Femur (tissue), 1 donor: ENCODE measurements around the gene FCHSD1.

ENCODE experiments used
- DNase-seq: peaks from one replicate; pipeline ENCODE4 v3.0.0-alpha.2; 2017

The FCHSD1 gene

DNA sequence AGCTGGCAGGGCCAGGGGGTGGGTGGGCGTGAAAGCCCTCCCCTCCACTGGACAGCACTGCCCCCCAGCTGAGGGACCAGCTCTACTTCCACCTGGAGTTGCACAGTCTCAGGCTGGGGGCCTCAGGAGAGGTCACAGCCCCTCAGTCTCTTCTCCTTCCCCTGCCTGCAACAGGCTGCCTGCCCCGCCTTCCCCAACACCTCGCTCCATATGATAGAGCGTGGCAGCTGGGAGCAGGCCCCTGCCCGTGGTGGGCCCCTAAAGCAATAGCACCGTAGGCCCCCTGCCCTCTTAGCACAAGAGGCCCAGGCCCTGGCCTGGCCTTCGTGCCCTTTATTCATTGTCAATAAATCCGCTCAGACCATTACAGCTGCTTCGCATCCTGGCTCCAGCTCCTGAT is 10.5 kb downstream of the FCHSD1 start:
- no peak for DNase-seq

DNA sequence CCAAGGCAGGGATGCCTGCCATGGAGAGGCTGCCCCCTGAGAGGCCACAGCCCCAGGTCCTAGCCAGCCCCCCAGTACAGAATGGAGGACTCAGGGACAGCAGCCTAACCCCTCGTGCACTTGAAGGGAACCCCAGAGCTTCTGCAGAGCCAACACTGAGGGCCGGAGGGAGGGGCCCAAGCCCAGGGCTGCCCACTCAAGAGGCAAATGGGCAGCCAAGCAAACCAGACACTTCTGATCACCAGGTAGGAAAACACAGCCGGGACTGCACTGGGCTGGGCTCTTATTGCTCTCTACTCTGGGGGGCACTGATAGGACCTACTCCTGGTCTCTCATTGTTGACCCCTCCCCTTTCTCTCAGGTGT is 11.2 kb downstream of the FCHSD1 start:
- DNase-seq, result no peak

DNA sequence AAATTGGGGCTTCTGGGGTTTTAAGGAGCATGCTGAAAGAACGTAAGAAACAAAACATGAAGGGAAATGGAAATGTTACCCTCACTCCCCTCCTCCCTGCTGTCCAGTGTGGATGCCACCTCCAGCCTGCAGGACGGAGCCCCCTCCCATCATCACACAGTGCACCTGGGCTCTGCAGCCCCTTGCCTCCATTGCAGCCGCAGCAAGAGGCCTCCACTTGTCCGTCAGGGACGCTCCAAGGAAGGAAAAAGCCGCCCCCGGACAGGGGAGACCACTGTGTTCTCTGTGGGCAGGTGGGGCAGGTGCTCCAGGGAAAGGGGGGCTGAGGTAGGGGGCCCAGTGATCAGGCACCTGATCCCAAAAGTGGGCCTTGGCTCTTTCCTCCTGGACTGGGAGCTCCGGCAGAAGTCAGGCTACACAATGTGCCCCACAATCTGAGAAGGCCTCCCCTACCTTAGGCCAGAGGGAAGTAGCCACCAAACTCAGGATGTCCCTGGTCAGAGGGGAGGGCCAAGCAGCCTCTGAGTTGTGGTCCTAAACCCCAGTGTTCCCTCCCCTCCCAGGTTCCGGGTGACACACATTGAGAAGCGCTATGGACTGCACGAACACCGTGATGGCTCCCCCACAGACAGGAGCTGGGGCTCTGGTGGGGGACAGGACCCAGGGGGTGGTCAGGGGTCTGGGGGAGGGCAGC is 11.7 kb downstream of the FCHSD1 start:
- DNase-seq, result no peak

DNA sequence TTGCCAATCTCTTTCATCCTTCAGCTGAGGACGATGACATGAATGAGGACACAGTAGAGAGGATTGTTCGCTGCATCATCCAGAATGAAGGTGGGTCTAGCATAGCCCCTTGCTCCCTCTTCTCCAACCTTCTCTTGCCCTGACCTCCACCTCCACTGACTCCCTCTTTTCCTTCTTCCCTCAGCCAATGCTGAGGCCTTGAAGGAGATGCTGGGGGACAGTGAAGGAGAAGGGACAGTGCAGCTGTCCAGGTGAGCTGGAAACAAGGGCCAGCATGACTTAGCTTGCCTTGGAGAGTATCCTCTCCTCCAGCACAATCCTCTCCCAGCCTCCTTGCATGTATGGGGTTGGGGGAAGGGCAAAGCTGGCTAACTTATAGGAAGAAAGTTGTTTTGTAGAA is 12.4 kb downstream of the FCHSD1 start:
- no peak for DNase-seq

DNA sequence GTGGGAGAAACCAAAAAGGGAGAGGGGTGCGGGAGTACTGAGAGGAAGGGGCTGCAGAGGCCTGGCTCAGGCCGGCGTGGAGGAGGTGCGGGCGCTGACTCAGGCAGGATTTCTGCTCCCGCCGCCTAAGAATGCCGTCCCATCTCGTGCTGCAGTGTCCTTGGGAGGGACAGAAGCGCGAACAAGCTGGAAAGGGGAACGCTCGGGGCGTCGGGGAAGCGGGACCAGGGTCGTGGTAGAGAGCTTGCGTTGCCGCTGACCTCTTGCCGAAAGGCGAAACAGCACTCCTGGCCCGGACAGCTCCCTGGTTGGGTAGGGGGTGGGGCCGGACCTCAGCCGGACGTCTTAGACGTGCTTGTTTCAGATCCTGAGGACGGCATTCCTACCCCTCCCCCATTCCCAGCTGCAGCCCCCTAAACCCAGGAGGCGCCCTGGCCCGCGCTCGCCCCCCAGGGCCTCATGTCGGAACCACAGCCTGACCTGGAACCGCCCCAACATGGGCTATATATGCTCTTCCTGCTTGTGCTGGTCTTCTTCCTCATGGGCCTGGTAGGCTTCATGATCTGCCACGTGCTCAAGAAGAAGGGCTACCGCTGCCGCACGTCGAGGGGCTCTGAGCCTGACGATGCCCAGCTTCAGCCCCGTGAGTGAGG is 13.3 kb downstream of the FCHSD1 start:
- DNase-seq, result peak; percentile 72

DNA sequence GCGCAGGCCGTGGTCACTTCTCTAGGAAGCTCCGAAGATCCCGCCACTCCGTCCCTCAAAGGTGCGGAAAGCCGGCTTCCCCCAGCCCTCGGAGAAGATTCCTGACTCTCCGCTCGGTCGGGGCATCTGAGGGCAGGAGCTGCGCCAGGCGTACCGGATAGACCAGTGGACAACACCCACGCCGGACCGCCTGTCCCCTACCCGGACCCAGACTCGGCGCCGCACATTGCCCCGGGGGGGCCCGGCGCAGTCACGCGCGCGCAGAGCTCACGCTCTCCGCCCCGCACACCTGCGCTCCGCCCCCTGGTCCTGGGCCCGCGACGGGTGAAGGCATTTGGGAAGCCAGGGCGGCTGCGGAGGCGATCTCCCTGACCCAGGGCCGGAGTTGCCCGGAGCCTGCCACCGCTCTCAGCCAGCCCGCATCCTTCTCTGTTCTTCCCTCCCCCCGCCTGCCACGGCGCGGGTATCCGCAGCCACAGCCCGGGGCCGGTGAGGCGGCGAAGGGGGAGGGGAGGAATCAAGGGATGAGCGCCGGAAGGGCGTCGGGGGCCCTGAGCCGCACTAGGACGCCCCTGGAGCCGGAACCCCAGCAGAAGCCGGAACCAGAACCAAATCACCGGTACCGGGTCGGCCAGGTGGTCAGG is 14.0 kb downstream of the FCHSD1 start:
- no peak for DNase-seq

DNA sequence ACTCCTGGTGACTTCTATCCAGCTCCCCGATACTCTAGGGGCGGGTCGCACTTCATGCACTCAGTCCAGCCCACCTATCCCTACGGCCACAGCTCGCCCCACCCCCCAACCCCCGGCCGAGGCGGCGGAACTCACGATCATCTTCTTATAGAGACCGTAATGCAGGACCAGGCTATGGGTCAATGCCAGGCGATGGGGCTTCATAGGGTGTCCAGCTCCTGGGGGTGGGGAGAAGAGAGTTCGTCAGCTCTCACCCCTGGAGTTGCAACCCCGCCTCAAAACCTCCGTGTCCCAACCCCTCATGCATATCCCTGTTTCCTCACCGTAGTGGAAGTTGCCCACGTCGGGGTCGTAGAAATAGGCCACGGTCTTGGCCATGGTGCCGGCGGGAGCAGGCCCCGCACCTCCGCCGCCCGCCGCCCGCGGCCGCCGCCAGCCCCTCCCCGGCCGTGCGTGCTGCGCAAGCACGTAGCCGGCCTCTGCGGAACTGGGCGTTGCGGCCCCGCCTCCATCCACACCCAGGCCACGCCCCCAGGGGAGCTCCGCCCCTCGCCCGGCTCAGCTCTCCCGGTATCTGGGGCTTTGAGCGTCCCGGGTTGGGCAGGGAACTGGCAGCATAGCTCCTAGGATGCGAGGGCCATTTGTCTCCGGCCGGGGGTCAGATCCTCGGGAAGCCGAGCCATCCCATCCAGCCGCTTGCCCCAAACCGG is 14.7 kb downstream of the FCHSD1 start, which contains the start of the genes HDAC3 and RELL2:
HDAC3 (minus strand) TSS at position 437 of the 710 bp plus-strand sequence; CDS start at position 378, 59 bp downstream.
RELL2 (plus strand) TSS at position 585 of the 710 bp plus-strand sequence. CDS start 1,229 bp downstream, outside the sequence.
- DNase-seq, result peak; percentile 95

DNA sequence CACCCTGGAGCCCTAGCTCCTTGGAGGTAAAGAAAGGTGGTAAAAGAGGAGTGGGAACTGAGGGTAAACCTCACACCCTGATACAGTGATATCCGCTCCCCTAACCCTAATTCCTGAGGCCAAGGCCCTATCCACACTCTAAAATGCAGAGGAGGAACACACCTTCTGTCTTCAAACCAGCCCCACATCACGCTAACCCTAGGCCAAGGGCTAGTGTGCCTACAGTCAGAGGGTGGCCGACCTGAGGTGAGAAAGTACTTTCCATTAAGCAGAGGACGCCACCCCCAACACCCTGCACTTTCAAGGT is 15.2 kb downstream of the FCHSD1 start:
- no peak for DNase-seq

DNA sequence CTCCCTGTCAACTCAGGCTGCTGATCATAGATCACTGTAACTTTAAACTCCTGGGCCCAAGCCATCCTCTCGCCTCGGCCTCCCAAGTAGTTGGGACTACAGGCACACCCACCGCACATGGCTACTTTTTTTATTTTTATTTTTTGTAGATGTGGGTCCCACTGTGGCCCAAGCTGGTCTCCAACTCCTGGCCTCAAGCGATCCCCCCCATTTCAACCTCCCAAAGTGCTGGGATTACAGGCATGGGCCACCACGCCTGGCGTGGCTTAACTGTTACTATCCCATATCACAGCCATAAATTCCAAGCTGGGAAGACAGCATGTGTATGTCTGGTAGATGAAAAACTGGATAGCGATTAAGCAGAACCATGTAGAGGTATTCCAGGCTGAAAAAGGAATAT is 15.6 kb downstream of the FCHSD1 start:
- no peak for DNase-seq

DNA sequence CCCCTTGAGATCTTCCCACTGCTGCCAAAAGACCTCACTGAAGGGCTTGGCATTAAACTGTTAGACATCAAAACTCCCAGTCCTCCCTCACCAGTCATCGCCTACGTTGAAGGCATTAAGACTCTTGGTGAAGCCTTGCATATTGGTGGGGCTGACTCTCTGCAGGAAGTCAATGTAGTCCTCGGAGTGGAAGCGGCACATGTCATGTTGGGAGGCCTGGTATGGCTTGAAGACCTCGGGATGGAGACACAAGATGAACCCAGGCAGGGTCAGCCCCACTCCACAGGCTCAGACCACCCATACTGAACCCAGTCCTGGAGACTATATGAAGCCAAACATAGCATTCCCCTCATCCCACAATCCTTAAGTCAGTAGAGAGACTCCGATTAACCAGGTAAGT is 16.5 kb downstream of the FCHSD1 start:
- no peak for DNase-seq

DNA sequence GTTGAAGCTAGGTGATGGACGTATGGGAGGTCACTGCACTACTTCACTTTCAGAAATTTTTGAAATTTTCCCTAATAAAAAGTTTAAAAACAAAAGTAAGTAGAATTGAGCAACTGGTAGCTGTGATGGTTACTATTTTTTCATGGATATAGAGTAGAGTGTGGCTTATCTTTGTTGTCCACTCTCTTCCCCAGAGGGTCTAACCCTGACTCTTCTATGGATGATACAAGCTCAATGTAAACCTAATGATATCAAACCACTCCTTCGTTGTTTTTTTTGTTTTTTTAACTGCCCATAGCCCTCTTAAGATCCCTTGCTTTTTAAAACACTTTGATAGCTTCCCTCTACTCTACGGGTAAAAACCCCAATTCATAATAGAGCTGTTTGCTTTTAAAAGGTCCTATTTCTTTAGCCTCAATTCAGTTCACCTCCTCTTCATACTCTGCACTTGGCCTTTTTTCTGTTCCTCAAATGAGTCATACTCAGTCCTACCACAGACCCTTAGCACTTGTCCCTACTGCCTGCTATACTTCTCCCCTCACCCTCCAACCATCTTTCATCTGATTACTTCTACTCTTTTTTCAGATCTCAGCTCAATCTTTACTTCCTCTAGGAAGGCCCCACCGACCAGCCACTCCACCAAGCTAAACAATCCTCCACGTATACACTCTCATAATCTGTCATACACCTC is 17.2 kb downstream of the FCHSD1 start:
- DNase-seq, result no peak

DNA sequence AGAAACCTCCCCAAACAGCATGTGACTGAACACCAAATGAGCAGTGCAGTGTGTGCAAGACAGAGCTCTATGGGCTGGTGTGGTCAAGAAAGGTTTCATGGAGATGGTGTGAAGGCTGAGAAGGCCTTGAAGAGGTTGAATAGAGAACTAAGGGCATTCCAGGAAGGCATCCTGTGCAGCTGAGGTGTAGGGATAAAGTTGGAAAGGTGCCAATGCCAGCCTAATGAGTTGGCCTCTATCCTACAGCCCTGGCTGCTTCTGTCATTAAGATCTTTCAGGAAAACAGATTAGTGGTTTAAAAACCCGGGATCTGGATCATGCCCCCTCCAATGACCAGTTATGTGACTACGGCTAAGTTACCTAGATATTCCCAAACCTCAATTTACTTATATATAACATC is 18.6 kb downstream of the FCHSD1 start:
- no peak for DNase-seq

DNA sequence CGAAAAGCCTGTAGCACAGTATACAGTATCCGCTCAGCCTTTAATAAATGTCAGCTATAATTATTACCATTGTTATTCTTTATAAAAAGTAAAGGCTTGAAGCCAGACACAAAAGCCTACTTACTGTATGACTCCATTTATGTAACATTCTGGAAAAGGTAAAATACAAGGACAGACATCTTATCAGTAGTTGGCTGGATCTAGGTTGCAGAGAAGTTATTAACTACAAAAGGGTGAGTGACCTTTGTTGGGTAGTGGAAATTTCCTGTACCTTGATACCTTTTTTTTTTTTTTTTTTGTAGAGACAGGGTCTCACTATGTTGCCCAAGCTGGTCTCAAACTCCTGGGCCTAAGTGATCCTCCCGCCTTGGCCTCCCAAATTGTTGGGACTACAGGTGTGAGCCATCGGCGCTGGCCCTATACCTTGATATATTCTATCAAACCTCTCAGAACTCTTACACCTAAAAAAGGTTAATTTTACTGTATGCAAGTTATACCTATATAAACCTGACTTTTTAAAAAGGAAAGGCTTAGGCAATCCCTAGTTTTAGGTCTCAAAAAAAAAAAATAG is 20.6 kb downstream of the FCHSD1 start:
- no peak for DNase-seq

DNA sequence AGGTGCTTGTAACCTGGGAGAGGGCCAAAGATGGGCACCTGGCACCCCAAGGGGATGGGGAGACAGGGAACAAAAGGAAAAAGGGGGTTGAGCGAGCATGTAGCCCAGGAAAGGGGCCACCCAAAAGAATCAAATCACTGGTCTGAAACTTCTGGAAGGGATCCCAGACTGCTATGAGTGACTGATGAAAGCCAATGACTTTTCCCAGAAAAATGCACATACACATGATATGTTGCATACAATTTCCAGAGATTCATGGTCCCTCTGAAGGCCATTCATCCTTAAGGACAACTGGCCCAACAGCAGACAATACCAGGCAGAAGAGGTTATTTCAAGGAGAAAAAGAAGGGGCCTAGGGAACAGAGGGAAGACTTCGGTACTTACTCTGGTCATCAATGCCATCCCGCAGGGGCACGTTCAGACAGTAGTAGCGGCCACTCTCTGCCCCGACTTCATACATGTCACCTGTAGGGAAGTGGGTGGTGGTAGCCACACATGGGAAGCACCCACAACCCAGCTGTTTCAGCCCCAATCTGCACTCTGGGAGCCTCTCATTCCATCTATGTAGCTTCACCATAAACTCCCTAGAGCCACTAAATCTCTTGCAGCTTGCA is 22.9 kb downstream of the FCHSD1 start:
- DNase-seq, result no peak

DNA sequence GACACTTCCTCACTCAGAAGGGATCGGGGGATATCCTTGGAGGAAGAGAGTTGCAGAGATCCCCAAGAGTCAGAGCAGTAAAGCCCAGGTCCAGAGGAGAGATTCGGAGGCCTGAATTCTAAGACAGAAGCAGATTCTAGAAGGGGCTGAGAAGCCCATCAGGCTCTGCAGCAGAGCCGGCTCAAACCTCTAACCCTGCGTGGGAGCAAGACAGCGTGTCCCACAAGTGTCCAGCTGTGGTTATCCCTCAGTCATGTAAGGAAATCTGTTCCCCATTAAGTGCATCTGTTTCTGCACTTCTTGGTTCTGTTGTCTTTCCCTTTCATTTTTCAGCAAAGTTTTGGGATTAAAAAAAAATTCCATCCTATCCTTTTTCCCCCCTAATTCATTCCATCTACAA is 27.6 kb downstream of the FCHSD1 start:
- DNase-seq, result no peak

DNA sequence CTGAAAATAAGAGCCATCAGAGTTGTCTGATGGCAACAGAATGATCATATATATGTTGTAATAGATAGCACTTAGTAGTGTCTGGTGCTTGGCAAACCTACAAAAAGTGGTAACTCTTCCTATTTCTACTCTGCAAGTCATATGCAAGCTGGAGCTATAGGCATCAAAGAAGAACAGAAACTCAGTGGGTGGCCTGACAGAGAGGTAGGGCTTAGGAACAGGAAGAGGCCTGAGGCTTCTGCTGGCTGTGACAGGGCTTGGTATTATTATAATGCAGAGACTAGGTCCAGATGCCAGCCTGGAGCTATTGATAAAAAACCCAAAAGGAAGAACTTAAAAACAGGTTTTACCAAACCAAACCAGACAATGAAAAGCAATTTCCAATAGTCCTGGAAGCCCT is 28.0 kb downstream of the FCHSD1 start:
- DNase-seq, result no peak

DNA sequence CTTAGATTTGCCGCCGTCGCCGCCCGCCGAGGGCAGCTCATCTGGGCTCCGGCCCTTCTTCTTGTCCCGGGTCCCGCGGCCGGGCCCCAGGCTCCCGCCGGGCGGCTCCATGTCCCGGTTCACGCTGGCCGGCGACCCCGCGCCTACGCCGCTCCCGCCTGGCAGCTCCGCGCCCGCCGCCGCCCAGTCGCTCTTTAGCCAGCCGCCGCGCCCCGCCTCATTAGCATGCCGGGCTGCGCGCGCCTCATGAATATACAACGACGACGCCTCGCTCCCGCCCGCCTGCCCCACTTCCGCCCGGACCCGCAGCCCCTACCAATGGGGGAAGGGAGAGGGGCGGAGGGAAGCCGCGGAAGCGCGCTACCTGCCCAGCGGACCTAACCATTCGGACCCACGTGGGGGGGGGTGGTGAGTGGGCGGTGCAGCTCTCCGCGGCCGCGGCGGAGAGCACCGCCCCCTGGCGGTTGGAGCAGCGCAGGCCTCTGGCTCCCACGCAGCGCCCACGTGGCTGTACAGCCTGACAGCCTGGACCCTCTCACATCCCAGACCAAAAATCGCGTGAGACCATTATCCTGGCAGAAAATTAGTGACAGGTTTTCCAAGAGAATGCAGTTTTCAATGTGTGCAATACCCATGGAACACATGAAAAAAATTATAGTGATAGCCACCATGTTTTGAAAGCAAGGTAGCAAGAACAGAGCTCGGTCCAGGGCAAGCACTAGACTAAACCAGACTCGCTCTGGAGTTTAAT is 32.2 kb downstream of the FCHSD1 start, which contains the start of gene DIAPH1:
DIAPH1 (minus strand) TSS at position 197 of the 751 bp plus-strand sequence; CDS start at position 111, 86 bp downstream.
- DNase-seq, result peak; percentile 98

DNA sequence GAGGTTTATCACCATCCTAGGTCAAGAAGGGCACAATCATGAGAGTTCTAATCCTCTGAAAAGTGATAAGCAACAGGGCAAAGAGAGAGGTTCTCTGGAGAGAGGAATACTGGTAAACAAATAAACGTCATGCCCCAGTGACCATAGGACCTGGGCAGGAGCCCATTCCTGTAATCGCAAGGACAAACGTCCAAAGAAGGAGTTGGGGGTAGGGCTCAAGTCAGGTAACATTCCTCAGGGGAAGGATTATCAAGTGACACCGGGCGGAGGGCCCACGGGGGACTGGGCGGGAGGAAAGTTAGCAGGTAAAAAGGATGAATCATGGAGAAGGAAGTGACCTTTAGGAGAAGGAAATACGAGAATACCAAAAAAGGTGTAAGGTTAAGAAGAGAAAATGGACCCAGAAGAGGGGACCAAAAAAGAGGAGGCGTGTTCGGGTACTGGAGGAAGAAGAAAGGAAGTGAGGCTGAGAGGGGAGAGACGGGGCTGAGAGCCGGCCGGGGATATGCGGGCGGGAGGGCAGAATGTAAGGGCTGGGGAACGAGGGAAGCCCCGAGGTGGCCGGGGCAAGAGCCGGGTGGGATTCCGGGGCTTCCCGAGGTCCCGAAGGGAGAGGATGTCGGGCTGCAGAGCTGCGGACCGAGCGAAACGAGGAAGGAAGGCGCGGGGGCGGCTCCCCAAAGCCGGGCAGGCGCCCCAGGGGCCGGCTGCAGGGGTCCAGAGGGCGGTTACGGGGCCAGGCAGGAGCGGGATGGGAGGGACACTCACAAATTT is 33.0 kb downstream of the FCHSD1 start:
- DNase-seq, result no peak

DNA sequence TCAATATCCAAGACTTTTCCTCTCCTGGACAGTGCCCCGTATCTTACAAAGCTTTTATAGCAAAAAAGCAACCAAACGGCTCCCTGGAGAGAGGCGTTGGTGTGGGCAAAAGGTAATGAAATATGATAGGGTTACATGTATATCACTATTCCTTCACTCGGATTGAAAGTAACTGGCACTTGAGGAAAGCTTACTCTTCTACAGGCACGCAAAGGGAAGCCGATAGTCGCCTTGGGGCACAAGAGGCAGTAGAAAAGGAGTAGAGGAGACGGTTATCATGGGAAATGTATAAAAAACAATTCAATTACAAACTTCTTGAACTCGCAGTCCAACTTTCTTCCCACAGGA is 33.6 kb downstream of the FCHSD1 start:
- DNase-seq, result no peak

DNA sequence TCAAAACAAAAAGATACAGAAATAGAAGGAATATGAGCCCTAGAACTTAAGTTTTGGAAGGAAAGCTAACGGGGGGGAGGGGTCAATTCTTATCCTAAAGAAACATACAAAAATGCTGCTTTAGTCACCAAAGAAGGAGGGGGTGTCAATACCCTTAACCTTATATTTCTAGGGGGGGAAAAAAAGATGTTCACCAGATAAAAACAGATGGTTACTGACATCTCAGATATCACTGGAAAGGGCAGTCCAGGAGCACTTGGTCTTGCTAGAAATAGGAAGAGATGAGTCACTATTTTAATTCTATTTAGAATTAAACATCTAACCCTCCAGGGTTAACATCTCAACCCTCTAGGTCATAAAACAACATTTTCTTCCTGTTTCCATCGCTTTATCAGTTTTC is 34.1 kb downstream of the FCHSD1 start:
- no peak for DNase-seq
